Stimulated activated CD4-positive, alpha-beta T cell treated with anti-CD3 and anti-CD28 coated beads, TNF-alpha, amount 100 ng/mL, for 1 hour (primary cell): ENCODE measurements around the gene MRPL32.

Experiments used
- DNase-seq, 3 donors: peaks; one replicate each; pipeline ENCODE4 v3.0.0-alpha.2; 2020; ENCODE audit warnings: low read depth in 3 of 3, low spot score in 1 of 3

Gene MRPL32

GRCh38 chr7:42964849-42965805, 33.0 kb downstream of the MRPL32 start:
- DNase-seq: no peak

DNA sequence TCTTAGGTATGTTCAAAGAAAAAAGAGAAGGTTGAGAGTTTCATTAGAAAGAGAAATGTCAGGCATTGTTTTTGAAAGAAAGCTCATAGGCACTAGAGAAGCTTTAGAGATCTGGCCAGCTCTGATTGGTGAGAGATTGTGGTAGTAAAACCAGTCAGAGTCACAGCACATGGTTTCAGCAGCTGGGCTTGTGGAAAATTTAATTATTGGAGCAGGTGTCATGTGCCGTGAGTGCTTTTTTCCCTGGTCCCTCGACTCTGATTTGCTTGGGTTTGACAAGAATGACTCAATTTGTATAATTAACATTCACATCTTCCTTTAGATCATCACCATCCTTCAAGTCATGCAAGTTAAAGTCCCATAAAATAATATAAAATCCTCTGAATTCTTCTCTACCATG, 35.2 kb downstream of the MRPL32 start:
- DNase-seq: no peak

- no peak for DNase-seq
Observed at GRCh38 chr7:42972699-42973500, 40.7 kb downstream of the MRPL32 start.

DNA sequence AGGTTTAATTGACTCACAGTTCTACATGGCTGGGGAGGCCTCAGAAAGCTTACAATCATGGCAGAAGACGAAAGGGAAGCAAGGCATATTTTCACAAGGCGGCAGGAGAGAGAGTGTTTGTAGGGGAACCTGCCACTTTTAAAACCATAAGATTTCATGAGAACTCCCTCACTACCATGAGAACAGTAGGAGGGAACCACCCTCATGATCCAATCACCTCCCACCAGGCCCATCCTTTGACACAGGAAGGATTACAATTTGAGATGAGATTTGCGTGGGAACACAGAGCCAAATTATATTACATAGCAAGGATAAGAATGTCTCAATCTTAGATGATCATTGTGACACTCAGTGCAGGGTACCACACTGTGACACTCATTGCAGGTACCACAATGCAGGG, 44.2 kb downstream of the MRPL32 start:
- DNase-seq: no peak

GRCh38 chr7:42978496-42978895, 46.3 kb downstream of the MRPL32 start:
- DNase-seq: no peak

DNA sequence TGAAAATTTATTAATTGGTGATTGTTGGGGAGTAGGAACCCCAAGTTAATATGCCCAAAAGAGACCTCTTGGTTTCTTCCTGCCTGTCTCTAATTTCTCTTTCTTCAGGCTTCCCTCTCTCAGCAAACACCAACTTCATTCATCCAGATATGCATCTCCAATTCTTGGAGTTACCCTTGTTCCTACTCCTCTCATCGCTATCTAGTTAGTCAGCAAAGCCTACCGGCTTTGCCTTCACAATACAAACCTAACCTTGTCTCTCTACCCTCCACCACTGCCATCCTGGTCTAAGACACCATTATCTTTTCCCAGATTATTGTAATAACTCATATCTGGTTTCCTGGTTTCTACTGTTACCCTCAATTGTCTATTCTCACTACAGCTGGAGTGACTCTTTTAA, 47.9 kb downstream of the MRPL32 start:
- DNase-seq: no peak

- no peak for DNase-seq
Observed at GRCh38 chr7:42980514-42980913, 48.3 kb downstream of the MRPL32 start.

DNA sequence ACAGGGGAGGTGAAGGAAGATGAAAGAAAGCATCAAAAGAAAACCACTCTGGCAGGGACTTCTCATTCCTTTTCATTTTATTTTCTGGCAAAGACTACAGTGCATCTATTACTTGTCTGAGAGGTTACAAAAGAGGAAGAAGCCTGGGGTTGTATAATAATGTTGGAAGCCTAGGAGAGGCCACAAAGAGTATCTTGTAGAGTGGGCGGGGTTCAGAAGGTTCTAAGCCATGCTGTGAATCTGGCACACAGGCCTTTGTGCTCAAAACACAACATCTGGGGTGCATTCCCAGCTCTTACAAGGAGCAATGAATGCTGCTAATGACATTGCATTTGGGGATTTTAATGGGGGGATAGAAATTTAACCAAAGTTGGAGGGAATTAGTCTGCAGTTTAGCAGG, 49.4 kb downstream of the MRPL32 start:
- no peak for DNase-seq

DNA sequence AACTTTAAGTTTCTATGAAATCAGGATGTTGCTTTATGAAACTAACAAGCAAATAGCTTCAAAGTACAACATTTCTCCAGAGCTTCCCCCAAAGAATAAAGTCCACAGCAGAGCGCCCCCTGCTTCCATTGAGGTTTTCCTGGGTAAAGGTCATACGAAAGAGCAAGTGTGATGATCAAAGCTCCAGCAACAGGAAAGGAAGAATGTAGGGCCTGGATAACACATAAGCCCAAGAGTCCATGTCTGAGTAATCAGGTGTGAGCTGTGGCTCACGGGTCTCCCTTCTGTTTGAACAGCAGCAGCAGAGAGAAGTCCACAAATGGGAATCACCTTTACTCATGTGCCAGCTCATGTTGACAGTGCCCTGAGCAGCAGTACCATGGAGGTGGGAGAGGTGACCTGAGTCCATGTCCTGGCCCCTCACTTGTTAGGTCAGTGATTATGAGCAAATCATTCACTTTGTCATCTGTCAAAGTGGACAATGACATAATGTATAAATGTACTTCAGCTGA, 50.5 kb downstream of the MRPL32 start:
- DNase-seq: no peak

- no peak for DNase-seq
Observed at GRCh38 chr7:42984137-42984536, 52.0 kb downstream of the MRPL32 start.

- DNase-seq: no peak
Observed at GRCh38 chr7:42986213-42986612, 54.0 kb downstream of the MRPL32 start.

DNA sequence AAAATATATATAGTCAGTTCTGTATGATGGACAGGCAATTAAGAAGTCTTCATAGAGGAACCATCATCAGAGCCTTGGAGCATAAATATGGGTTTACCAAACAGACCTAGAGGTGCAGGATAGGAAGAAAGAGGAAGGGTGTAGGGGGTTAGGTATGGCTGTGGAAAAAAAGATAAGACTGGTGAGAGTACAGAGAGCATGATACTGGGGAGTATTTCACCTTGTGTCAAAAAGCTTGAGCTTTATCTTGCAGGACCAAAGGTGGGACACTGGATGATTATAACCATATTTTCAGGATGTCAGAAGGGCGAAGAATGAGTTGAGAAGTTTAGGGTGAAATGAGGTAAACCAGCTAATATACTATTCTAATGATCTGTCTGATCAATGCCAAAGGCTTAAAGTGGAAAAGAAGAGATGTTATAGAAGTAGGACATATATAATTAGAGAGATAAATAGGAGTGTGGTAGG, 54.6 kb downstream of the MRPL32 start:
- no peak for DNase-seq
